Measurements from ENCODE around the gene PDIA5.

The PDIA5 gene

DNA sequence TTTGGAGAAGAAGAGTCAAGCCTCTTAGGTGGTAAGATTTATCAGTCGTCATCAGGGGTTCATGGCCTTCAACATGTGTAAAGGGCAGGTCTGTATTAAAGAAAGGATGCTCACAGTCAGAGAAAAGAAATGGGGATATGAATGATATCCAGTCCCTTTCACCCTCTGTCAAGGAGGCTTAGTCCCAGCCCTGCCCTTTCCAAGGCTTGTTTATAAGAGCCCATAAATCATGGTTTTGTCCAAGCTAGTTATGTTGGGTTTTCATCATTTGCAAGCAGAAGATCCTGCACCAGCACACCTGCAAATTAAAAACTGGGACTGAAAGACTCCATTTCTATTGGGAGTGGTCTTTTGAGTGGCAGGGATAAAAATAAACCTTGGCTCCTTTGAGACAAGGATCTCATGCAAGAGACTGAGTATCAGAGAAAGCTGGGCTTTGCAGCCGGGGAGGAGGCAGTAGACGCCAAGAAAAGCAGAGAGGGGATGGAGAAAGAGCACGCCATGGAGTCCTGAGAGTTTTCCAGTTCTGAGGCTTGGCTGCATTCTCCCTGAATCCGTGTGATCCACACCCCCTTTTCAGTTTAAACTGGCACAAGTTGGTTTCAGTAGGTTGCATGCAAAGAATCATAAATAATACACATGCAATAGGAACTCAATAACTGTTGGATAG is 12.6 kb upstream of the PDIA5 start:
- no peak overlapping the region for H2AFZ ChIP-seq (ENCODE audit: low read length)
- no peaks in the 10 kb centered on the region for H3K36me3 ChIP-seq (ENCODE audit: insufficient read depth, low read length)
- no peaks in the 10 kb centered on the region; the same call in 1 of the 2 replicates for H3K27me3 ChIP-seq (ENCODE audit: insufficient read depth, low read length)
- H3K9ac ChIP-seq (ENCODE audit: low read length), result no peak overlapping the region
- H3K4me1 ChIP-seq (ENCODE audit: insufficient read depth, low read length, severe bottlenecking), result no peaks in the 10 kb centered on the region
- no peak overlapping the region for H3K27ac ChIP-seq (ENCODE audit: low read depth, low read length, poor library complexity, severe bottlenecking)
- no peaks in the 10 kb centered on the region for H3K79me2 ChIP-seq (ENCODE audit: insufficient read depth, low read length)
- no peaks in the 10 kb centered on the region for H3K9me2 ChIP-seq (ENCODE audit: low read depth, low read length)
- no peak for TF ChIP-seq EZH2 (IDR thresholded peaks at IDR 0.05; ENCODE audit: borderline replicate concordance, low read length)
- no peak for TF ChIP-seq CTCF (IDR thresholded peaks at IDR 0.05; ENCODE audit: low read length)
- H3F3A ChIP-seq (ENCODE audit: insufficient read depth, low read length), result no peaks in the 10 kb centered on the region
- H3K4me2 ChIP-seq (ENCODE audit: low read length), result no peak overlapping the region
- no peaks in the 10 kb centered on the region for H3K9me3 ChIP-seq (ENCODE audit: low read length)
- H4K20me1 ChIP-seq (ENCODE audit: insufficient read depth, low read length), result no peaks in the 10 kb centered on the region
- no peak overlapping the region for H3K4me3 ChIP-seq (ENCODE audit: low read depth, low read length, poor library complexity, severe bottlenecking)

DNA sequence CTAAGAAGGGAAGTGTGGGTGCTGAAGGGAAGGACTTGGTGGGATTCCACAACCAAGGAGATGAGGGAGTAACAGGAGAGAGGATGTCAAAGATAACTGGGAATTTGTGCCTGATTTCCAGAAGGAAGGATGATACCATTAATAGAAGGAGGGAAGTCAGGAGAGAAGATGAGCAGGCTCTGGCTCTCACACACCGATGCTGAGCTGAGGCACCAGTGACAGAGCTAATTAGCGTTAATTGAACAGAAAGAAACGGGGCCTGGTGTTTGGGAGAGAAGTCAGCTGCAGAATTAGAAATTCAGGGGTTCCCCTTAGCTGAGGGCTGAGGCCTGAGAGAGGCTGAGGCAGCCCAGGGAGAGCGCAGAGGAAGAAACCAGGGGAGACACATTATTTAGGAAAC is 11.9 kb upstream of the PDIA5 start:
- Histone ChIP-seq H3K27me3 (ENCODE audit: insufficient read depth, low read length) (no peaks in the 10 kb centered on the region; the same call in 1 of the 2 replicates), H3K4me3 (ENCODE audit: low read depth, low read length, poor library complexity, severe bottlenecking) (no peak overlapping the region), H3K9me2 (ENCODE audit: low read depth, low read length) (no peaks in the 10 kb centered on the region), H3K79me2 (ENCODE audit: insufficient read depth, low read length) (no peaks in the 10 kb centered on the region), H3K27ac (ENCODE audit: low read depth, low read length, poor library complexity, severe bottlenecking) (no peak overlapping the region), H2AFZ (ENCODE audit: low read length) (no peak overlapping the region), H3F3A (ENCODE audit: insufficient read depth, low read length) (no peaks in the 10 kb centered on the region), H4K20me1 (ENCODE audit: insufficient read depth, low read length) (no peaks in the 10 kb centered on the region), H3K4me2 (ENCODE audit: low read length) (no peak overlapping the region), H3K9me3 (ENCODE audit: low read length) (no peaks in the 10 kb centered on the region), H3K36me3 (ENCODE audit: insufficient read depth, low read length) (no peaks in the 10 kb centered on the region), H3K4me1 (ENCODE audit: insufficient read depth, low read length, severe bottlenecking) (no peaks in the 10 kb centered on the region), H3K9ac (ENCODE audit: low read length) (no peak overlapping the region)
- TF ChIP-seq EZH2 (IDR thresholded peaks at IDR 0.05; ENCODE audit: borderline replicate concordance, low read length), result no peak
- TF ChIP-seq CTCF (IDR thresholded peaks at IDR 0.05; ENCODE audit: low read length), result no peak

DNA sequence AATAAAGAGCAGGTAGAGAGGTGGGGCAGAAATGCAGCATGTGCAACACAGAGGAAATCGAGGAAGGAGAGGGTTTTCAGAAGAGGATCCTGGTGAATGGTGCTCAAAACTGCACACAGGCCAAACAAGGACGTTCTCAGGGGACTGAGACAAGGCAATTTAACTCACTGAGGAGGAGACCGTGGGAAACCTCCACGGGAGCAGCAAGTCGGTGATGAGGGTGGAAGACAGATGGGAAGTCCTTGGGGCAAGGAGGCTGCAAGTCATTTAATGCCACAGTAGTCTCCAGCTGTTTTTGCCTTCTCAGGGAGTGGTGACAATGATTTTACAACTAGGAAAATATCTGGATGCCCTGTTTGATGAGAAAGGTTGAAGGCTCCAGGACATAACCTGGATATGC is 11.5 kb upstream of the PDIA5 start:
- Histone ChIP-seq H3K79me2 (ENCODE audit: insufficient read depth, low read length) (no peaks in the 10 kb centered on the region), H3K27me3 (ENCODE audit: insufficient read depth, low read length) (no peaks in the 10 kb centered on the region; the same call in 1 of the 2 replicates), H2AFZ (ENCODE audit: low read length) (no peak overlapping the region), H3K4me3 (ENCODE audit: low read depth, low read length, poor library complexity, severe bottlenecking) (no peak overlapping the region), H3K9ac (ENCODE audit: low read length) (no peak overlapping the region), H3K9me2 (ENCODE audit: low read depth, low read length) (no peaks in the 10 kb centered on the region), H3F3A (ENCODE audit: insufficient read depth, low read length) (no peaks in the 10 kb centered on the region), H3K4me2 (ENCODE audit: low read length) (no peak overlapping the region), H3K27ac (ENCODE audit: low read depth, low read length, poor library complexity, severe bottlenecking) (no peak overlapping the region), H3K9me3 (ENCODE audit: low read length) (no peaks in the 10 kb centered on the region), H4K20me1 (ENCODE audit: insufficient read depth, low read length) (no peaks in the 10 kb centered on the region), H3K36me3 (ENCODE audit: insufficient read depth, low read length) (no peaks in the 10 kb centered on the region), H3K4me1 (ENCODE audit: insufficient read depth, low read length, severe bottlenecking) (no peaks in the 10 kb centered on the region)
- no peak for TF ChIP-seq CTCF (IDR thresholded peaks at IDR 0.05; ENCODE audit: low read length)
- no peak for TF ChIP-seq EZH2 (IDR thresholded peaks at IDR 0.05; ENCODE audit: borderline replicate concordance, low read length)
